GM23248 (cell line): Measurements from ENCODE around the gene CTCF. TPM values are rescaled to one million over a fixed set of nuclear protein-coding genes. Genes with fewer than 3 reads are reported as not detected.

Experiments
- DNase-seq: peaks from one replicate; pipeline ENCODE4 v3.0.0-alpha.2; 2015
- H2AFZ ChIP-seq: fragments of 200-600 bp; sonication (generic); 2 replicates; pipeline ENCODE4 v1.6.1; 2016; ENCODE audit warnings: antibody characterized with exemption
- H3F3A ChIP-seq: fragments of 200-600 bp; sonication (generic); 2 replicates; pipeline ENCODE4 v1.6.1; 2016; ENCODE audit warnings: mild to moderate bottlenecking, antibody characterized with exemption, mixed run types; ENCODE audit not compliant: insufficient read depth
- H3K27ac ChIP-seq: fragments of 200-600 bp; sonication (generic); 2 replicates; pipeline ENCODE4 v1.5.1; 2016; ENCODE audit warnings: mild to moderate bottlenecking
- H3K27me3 ChIP-seq: fragments of 200-600 bp; sonication (generic); replicated peaks from 2 replicates; pipeline ENCODE4 v1.6.1; 2016; ENCODE audit warnings: mild to moderate bottlenecking; ENCODE audit not compliant: insufficient read depth
- H3K36me3 ChIP-seq: fragments of 200-600 bp; sonication (generic); 2 replicates; pipeline ENCODE4 v1.6.1; 2016; ENCODE audit warnings: low read depth, mild to moderate bottlenecking
- H3K4me1 ChIP-seq: fragments of 200-600 bp; sonication (generic); 2 replicates; pipeline ENCODE4 v1.6.1; 2016; ENCODE audit warnings: mild to moderate bottlenecking; ENCODE audit not compliant: insufficient read depth
- H3K4me2 ChIP-seq: fragments of 200-600 bp; sonication (generic); one replicate; pipeline ENCODE4 v1.6.1; 2016; ENCODE audit warnings: mild to moderate bottlenecking; ENCODE audit not compliant: unreplicated experiment
- H3K4me3 ChIP-seq: fragments of 200-600 bp; sonication (generic); 2 replicates; pipeline ENCODE4 v1.5.1; 2016; ENCODE audit warnings: mild to moderate bottlenecking
- H3K79me2 ChIP-seq: fragments of 200-600 bp; sonication (generic); 2 replicates; pipeline ENCODE4 v1.6.1; 2016; ENCODE audit warnings: mild to moderate bottlenecking; ENCODE audit not compliant: insufficient read depth
- H3K9ac ChIP-seq: fragments of 200-600 bp; sonication (generic); 2 replicates; pipeline ENCODE4 v1.6.1; 2016; ENCODE audit warnings: mild to moderate bottlenecking
- H3K9me2 ChIP-seq: fragments of 200-600 bp; sonication (generic); 2 replicates; pipeline ENCODE4 v1.6.1; 2016; ENCODE audit warnings: mixed run types, mild to moderate bottlenecking, moderate library complexity; ENCODE audit not compliant: insufficient read depth
- H3K9me3 ChIP-seq: fragments of 200-600 bp; sonication (generic); one replicate; pipeline ENCODE4 v1.6.1; 2017; ENCODE audit warnings: low read depth
- H4K20me1 ChIP-seq: fragments of 200-600 bp; sonication (generic); 2 replicates; pipeline ENCODE4 v1.6.0; 2016; ENCODE audit not compliant: insufficient read depth
- EZH2 ChIP-seq: fragments of 200-600 bp; sonication (generic); IDR thresholded peaks from 2 replicates; pipeline ENCODE4 v1.6.1; 2018; ENCODE audit warnings: antibody characterized with exemption, mild to moderate bottlenecking; ENCODE audit not compliant: insufficient read depth, poor library complexity, severe bottlenecking
- EZH2phosphoT487 ChIP-seq: fragments of 200-600 bp; sonication (generic); IDR thresholded peaks from 2 replicates; pipeline ENCODE4 v1.6.1; 2018; ENCODE audit warnings: antibody characterized with exemption, moderate library complexity, mild to moderate bottlenecking, low read depth; ENCODE audit not compliant: insufficient read depth
- WGBS, 2 experiments: methylation state at CpG; one replicate each; pipeline ENCODE4 v1.1.6; 2015 to 2017; ENCODE audit warnings: low lambda C conversion rate in 2 of 2, low coverage in 1 of 2; ENCODE audit errors: missing lambda C conversion rate in 2 of 2; 5-methylcytosine and 5-hydroxymethylcytosine counted together
- in situ Hi-C: fragments of 300-500 bp; cut with MboI; formaldehyde crosslinking; loops from 2 replicates; pipeline ENCODE4 v1.15.0; 2020
- polyA plus RNA-seq: library from polyadenylated mRNA; unstranded; fragments of >200 nt; fragmentation: Nextera tagmentation; extraction: Ambion mirVana; gene quantifications from 2 replicates; pipeline ENCODE4 v1.2.1, GENCODE V29; 2016
- total RNA-seq: library from RNA; depleted of rRNA; stranded (reverse); fragments of >200 nt; shearing (Covaris generic); gene quantifications from 2 replicates; pipeline ENCODE4 v1.2.3, GENCODE V29; 2014

The CTCF gene
- total and polyA plus RNA-seq, 2 experiments from 2014 or later: 19.6 to 21.9 TPM

GRCh38 chr16:67632415-67633172 is 70.3 kb downstream of the CTCF start:
- Histone ChIP-seq H3K9me3 (no peaks in the 10 kb centered on the region), H4K20me1 (no peaks in the 10 kb centered on the region), H3F3A (no peaks in the 10 kb centered on the region), H2AFZ (no peak overlapping the region), H3K27ac (no peak overlapping the region), H3K4me1 (no peaks in the 10 kb centered on the region), H3K4me2 (no peak overlapping the region), H3K79me2 (no peaks in the 10 kb centered on the region), H3K9ac (no peak overlapping the region), H3K4me3 (no peak overlapping the region), H3K36me3 (peaks cover 9% of the 10 kb centered on the region), H3K27me3 (no peaks in the 10 kb centered on the region), H3K9me2 (no peaks in the 10 kb centered on the region)
- 69 to 70% methylated on average over 7 of the region's 7 CpGs for WGBS, 2 experiments
- no peak for DNase-seq
- no peak for TF ChIP-seq EZH2
- TF ChIP-seq EZH2phosphoT487: no peak
- in situ Hi-C loops: no loop called here

DNA sequence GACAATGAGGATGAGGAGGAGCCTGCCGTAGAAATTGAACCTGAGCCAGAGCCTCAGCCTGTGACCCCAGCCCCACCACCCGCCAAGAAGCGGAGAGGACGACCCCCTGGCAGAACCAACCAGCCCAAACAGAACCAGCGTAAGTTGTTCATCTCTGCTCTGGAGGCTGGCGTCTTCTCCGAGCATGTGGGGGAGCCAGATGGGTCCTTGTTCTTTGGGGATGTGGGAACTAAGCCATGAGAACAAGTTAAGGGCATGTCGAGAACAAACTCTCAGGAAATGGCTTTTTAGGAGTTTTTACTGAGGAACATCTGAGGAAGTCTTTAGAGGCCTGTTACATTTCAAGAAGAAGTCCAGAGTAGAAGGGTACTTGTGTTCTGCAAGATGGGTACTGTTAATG is 74.4 kb downstream of the CTCF start:
- no peak for DNase-seq
- H3K27ac ChIP-seq: no peak overlapping the region
- no peaks in the 10 kb centered on the region for H3K9me3 ChIP-seq
- no peaks in the 10 kb centered on the region for H3K4me1 ChIP-seq
- no peak overlapping the region for H3K4me2 ChIP-seq
- peaks cover 6% of the 10 kb centered on the region; the same call in 1 of the 2 replicates for H3F3A ChIP-seq
- WGBS, 2 experiments: 89 to 90% methylated on average over 8 of the region's 8 CpGs
- no peaks in the 10 kb centered on the region for H3K27me3 ChIP-seq
- no peaks in the 10 kb centered on the region for H3K79me2 ChIP-seq
- H3K4me3 ChIP-seq: no peak overlapping the region
- H3K9ac ChIP-seq: no peak overlapping the region
- H2AFZ ChIP-seq: no peak overlapping the region
- H3K9me2 ChIP-seq: no peaks in the 10 kb centered on the region
- no peak for TF ChIP-seq EZH2
- TF ChIP-seq EZH2phosphoT487: no peak
- no peaks in the 10 kb centered on the region for H4K20me1 ChIP-seq
- H3K36me3 ChIP-seq: peaks cover 17% of the 10 kb centered on the region
- in situ Hi-C loops: no loop called here

DNA sequence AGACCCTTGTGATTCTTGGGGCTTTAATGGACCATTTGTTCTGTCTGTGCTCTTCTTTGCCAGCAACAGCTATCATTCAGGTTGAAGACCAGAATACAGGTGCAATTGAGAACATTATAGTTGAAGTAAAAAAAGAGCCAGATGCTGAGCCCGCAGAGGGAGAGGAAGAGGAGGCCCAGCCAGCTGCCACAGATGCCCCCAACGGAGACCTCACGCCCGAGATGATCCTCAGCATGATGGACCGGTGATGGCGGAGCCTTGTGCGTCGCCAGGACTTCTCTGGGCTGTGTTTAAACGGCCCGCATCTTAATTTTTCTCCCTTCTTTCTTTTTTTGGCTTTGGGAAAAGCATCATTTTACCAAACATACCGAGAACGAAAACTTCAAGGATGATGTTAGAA is 75.3 kb downstream of the CTCF start:
- TF ChIP-seq EZH2phosphoT487 (no peak), EZH2 (no peak)
- H3K27ac ChIP-seq: no peak overlapping the region
- DNase-seq: no peak
- H3K79me2 ChIP-seq: no peaks in the 10 kb centered on the region
- H3K9ac ChIP-seq: no peak overlapping the region
- no peaks in the 10 kb centered on the region for H3K9me2 ChIP-seq
- H3K4me1 ChIP-seq: 0 out of 2 replicates have a peak, but pooled peaks cover 6% of the 10 kb centered on the region
- no peak overlapping the region for H3K4me3 ChIP-seq
- no peak overlapping the region for H2AFZ ChIP-seq
- peaks cover 17% of the 10 kb centered on the region for H3K36me3 ChIP-seq
- H3K9me3 ChIP-seq: no peaks in the 10 kb centered on the region
- WGBS, 2 experiments: 94% methylated on average over 12 of the region's 12 CpGs
- H3K27me3 ChIP-seq: no peaks in the 10 kb centered on the region
- peaks cover 8% of the 10 kb centered on the region; the same call in 1 of the 2 replicates for H3F3A ChIP-seq
- no peak overlapping the region for H3K4me2 ChIP-seq
- in situ Hi-C loops: no loop called here
- no peaks in the 10 kb centered on the region for H4K20me1 ChIP-seq

DNA sequence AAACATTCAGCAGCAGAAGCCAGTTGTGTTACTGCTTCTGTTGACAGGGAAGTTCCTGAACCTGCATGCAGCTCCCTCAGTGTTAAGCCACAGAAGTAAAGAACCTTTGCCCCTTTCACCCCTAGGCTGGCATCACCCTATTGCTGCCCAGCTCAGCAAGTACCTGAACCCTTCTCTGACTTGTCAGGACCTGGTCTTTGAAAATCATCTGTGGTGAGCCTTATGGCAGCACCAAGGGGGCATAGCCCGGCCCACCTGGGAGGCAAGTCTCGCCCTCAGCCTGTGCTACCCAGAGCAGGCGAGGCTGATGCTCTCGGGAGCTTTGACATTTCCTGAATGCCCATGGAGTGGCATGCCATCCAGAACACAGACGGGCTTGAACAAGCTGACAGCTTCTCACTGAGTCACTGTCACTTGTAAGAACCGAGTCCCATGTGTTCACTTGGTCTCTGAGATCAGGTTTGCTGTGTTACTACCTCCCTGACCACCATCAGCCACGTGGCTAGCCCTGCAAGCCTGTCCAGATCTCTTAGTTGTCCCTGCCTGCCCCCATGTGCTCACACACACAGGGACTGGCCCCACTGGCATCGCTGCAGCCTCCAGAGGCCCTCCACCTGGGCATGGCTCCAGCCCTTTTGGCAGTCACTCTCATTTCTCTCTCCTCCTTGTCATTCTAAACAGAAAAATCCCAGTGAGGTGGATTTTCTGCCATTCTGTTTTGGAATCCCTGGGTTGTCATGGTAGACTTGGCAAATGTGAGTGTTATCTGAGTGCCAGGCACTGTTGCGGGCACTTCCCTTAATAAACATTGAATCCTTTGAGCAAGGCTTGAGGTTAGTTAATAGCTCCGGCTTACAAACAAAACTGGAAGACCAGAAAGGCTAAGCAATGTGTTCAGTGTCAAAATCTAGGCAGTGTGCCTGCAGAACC is 79.7 kb downstream of the CTCF start:
- peaks cover 8% of the 10 kb centered on the region; the same call in 1 of the 2 replicates for H3F3A ChIP-seq
- H3K9me2 ChIP-seq: no peaks in the 10 kb centered on the region
- H3K4me3 ChIP-seq: no peak overlapping the region
- H3K9me3 ChIP-seq: no peaks in the 10 kb centered on the region
- in situ Hi-C loops: no loop called here
- H3K27me3 ChIP-seq: peaks cover 4% of the 10 kb centered on the region; the same call in 1 of the 2 replicates
- no peak overlapping the region for H2AFZ ChIP-seq
- peaks cover 14% of the 10 kb centered on the region for H3K36me3 ChIP-seq
- H3K9ac ChIP-seq: peak overlapping the region; percentile 6; the same call in 1 of the 2 replicates
- DNase-seq: peak; percentile 67
- H3K79me2 ChIP-seq: no peaks in the 10 kb centered on the region
- H3K27ac ChIP-seq: no peak overlapping the region
- TF ChIP-seq EZH2phosphoT487 (no peak), EZH2 (no peak)
- no peaks in the 10 kb centered on the region for H4K20me1 ChIP-seq
- 0 out of 2 replicates have a peak, but pooled peaks cover 6% of the 10 kb centered on the region for H3K4me1 ChIP-seq
- H3K4me2 ChIP-seq: no peak overlapping the region
- 23% methylated on average over 10 of the region's 10 CpGs for WGBS, 2 experiments
